ENCODE results near the gene SPATA13.

Gene SPATA13

DNA sequence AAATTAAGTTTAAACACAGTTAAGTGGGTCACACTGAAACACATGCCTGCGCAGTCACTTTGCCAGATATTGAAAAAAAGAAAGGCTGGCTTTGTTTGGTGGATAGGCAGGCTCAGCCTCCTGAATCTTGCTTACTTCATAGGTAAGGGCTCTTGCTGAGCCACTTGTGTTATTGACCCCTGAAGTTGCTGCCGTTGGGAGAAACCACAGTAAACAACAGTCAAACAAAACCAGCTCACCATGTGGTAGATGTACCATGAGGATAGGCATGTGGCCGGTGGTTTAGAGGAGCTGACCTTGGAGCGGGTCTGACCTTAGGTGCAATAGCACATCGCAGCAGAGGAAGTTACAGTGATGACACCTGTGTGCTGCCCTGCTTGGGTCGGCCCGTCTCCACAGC, 52.2 kb downstream of the SPATA13 start:
- TF ChIP-seq, protein P1, sequence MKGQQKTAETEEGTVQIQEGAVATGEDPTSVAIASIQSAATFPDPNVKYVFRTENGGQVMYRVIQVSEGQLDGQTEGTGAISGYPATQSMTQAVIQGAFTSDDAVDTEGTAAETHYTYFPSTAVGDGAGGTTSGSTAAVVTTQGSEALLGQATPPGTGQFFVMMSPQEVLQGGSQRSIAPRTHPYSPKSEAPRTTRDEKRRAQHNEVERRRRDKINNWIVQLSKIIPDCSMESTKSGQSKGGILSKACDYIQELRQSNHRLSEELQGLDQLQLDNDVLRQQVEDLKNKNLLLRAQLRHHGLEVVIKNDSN (IDR thresholded peaks at IDR 0.05), result no peak
- TF ChIP-seq EP300 (IDR thresholded peaks at IDR 0.05; ENCODE audit: borderline replicate concordance) (no peak), YY1 (IDR thresholded peaks at IDR 0.05; ENCODE audit: low read depth) (no peak), CEBPB (IDR thresholded peaks at IDR 0.05) (no peak), EGR1 (IDR thresholded peaks at IDR 0.05) (no peak), TCF12 (IDR thresholded peaks at IDR 0.05; ENCODE audit: low read depth) (no peak), RAD21 (IDR thresholded peaks at IDR 0.05; ENCODE audit: low read depth) (no peak), FOXM1 (IDR thresholded peaks at IDR 0.05; ENCODE audit: borderline replicate concordance, low read depth) (no peak), NFIC (IDR thresholded peaks at IDR 0.05) (no peak), TAF1 (IDR thresholded peaks at IDR 0.05; ENCODE audit: low read depth) (no peak), ZBTB7A (IDR thresholded peaks at IDR 0.05; ENCODE audit: low read depth) (no peak), CREB1 (IDR thresholded peaks at IDR 0.05; ENCODE audit: low read depth) (no peak)
- TF ChIP-seq, protein P2, sequence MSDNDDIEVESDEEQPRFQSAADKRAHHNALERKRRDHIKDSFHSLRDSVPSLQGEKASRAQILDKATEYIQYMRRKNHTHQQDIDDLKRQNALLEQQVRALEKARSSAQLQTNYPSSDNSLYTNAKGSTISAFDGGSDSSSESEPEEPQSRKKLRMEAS (IDR thresholded peaks at IDR 0.05), result no peak
- TF ChIP-seq, protein P3, sequence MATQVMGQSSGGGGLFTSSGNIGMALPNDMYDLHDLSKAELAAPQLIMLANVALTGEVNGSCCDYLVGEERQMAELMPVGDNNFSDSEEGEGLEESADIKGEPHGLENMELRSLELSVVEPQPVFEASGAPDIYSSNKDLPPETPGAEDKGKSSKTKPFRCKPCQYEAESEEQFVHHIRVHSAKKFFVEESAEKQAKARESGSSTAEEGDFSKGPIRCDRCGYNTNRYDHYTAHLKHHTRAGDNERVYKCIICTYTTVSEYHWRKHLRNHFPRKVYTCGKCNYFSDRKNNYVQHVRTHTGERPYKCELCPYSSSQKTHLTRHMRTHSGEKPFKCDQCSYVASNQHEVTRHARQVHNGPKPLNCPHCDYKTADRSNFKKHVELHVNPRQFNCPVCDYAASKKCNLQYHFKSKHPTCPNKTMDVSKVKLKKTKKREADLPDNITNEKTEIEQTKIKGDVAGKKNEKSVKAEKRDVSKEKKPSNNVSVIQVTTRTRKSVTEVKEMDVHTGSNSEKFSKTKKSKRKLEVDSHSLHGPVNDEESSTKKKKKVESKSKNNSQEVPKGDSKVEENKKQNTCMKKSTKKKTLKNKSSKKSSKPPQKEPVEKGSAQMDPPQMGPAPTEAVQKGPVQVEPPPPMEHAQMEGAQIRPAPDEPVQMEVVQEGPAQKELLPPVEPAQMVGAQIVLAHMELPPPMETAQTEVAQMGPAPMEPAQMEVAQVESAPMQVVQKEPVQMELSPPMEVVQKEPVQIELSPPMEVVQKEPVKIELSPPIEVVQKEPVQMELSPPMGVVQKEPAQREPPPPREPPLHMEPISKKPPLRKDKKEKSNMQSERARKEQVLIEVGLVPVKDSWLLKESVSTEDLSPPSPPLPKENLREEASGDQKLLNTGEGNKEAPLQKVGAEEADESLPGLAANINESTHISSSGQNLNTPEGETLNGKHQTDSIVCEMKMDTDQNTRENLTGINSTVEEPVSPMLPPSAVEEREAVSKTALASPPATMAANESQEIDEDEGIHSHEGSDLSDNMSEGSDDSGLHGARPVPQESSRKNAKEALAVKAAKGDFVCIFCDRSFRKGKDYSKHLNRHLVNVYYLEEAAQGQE (IDR thresholded peaks at IDR 0.05; ENCODE audit: low read depth), result no peak

DNA sequence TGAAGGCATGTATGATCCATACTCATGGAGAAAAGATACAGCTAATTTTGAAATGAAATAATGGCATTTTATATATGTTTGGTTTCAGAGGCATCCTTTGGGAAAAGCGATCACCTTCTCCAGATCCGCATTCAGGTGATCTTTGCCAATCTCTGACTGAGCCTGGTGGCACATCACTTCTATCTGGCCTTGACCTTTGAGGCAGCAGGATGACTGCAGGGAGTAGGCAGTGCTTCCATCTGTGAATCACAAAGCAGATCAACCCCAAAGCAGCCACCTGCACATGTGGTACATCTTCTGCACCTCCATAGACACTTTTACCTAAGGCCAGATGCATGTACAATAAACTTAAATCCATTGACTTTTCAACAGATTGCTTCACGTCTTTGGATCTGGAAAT, 53.4 kb downstream of the SPATA13 start:
- no peak for TF ChIP-seq EGR1 (IDR thresholded peaks at IDR 0.05)
- TF ChIP-seq TCF12 (IDR thresholded peaks at IDR 0.05; ENCODE audit: low read depth), result no peak
- TF ChIP-seq ZBTB7A (IDR thresholded peaks at IDR 0.05; ENCODE audit: low read depth), result no peak
- TF ChIP-seq, protein P2 (IDR thresholded peaks at IDR 0.05), result no peak
- no peak for TF ChIP-seq CEBPB (IDR thresholded peaks at IDR 0.05)
- no peak for TF ChIP-seq TEAD4 (IDR thresholded peaks at IDR 0.05)
- no peak for TF ChIP-seq EP300 (IDR thresholded peaks at IDR 0.05; ENCODE audit: borderline replicate concordance)
- no peak for TF ChIP-seq YY1 (IDR thresholded peaks at IDR 0.05; ENCODE audit: low read depth)
- TF ChIP-seq, protein P3 (IDR thresholded peaks at IDR 0.05; ENCODE audit: low read depth), result no peak
- no peak for TF ChIP-seq TAF1 (IDR thresholded peaks at IDR 0.05; ENCODE audit: low read depth)
- TF ChIP-seq FOXM1 (IDR thresholded peaks at IDR 0.05; ENCODE audit: borderline replicate concordance, low read depth), result no peak
- no peak for TF ChIP-seq CREB1 (IDR thresholded peaks at IDR 0.05; ENCODE audit: low read depth)
- TF ChIP-seq, protein P1 (IDR thresholded peaks at IDR 0.05), result no peak
- no peak for TF ChIP-seq RAD21 (IDR thresholded peaks at IDR 0.05; ENCODE audit: low read depth)
- no peak for TF ChIP-seq NFIC (IDR thresholded peaks at IDR 0.05)

DNA sequence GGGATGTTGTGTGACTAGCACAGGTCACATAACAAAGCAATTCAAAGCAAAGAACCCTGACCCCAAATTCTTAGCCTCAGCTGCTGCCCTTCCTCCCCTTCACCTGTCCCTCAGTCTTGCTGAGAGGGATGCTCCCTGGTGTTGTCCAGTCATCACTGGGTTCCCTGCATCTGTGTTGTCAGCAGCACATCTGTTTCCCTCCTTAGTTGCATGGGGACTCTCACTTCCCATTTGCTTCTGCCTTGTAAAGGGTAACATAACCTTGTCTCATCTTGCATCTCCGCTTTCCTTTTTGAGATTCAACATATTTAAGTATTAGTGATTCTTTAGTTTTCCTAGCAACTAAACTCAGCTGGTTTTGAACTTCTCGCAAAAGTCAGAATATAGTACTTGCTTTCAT, 54.0 kb downstream of the SPATA13 start:
- TF ChIP-seq RAD21 (IDR thresholded peaks at IDR 0.05; ENCODE audit: low read depth) (no peak), CREB1 (IDR thresholded peaks at IDR 0.05; ENCODE audit: low read depth) (no peak), YY1 (IDR thresholded peaks at IDR 0.05; ENCODE audit: low read depth) (no peak), TEAD4 (IDR thresholded peaks at IDR 0.05) (no peak), NFIC (IDR thresholded peaks at IDR 0.05) (no peak), EP300 (IDR thresholded peaks at IDR 0.05; ENCODE audit: borderline replicate concordance) (no peak)

DNA sequence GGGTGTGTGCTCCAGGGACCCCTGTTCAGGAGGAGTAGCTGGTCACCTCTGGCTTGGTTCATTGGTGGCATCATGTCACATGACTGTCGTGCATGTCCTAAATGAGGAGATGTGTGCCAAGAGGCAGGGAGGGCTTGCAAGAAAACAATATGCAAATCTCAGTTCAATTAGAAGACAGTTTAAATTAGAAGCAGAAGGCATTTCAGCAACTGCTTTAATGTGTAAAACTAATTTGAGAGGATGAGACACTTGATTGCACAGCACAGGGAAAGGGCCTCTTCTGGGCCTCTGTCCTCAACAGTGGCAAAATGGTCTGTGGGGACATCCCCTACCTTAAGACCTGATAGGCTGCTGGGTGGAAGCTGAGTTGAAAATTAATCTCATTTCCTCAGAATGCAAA, 54.6 kb downstream of the SPATA13 start:
- TF ChIP-seq, protein P1 (IDR thresholded peaks at IDR 0.05), result 0 out of 2 replicates have a peak, but pooled peaks have one; percentile 6
- no peak for TF ChIP-seq TCF12 (IDR thresholded peaks at IDR 0.05; ENCODE audit: low read depth)

DNA sequence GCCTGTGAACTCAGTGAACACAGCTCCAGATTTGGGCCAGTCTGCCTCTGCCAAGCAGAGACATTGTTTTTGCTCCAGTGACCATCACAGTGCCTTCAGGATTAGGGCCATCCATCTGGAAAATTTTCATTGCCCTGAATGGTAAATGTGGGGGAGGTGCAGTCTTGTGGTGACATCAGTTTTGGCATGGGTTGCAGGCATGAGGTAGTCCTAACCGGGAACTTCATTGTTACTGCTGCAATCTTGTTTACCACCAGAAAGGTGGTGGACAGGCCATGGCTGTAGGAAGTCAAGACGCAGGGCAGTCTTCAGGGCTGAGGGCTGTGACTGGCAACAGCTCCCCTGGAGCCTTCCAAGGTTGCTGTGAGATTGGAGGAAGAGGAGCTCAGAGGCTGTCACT, 55.2 kb downstream of the SPATA13 start:
- TF ChIP-seq EP300 (IDR thresholded peaks at IDR 0.05; ENCODE audit: borderline replicate concordance) (peak; percentile 49; the same call in 1 of the 2 replicates), YY1 (IDR thresholded peaks at IDR 0.05; ENCODE audit: low read depth) (no peak), NFIC (IDR thresholded peaks at IDR 0.05) (peak; percentile 94), TCF12 (IDR thresholded peaks at IDR 0.05; ENCODE audit: low read depth) (peak; percentile 79), CEBPB (IDR thresholded peaks at IDR 0.05) (no peak), CREB1 (IDR thresholded peaks at IDR 0.05; ENCODE audit: low read depth) (no peak), EGR1 (IDR thresholded peaks at IDR 0.05) (no peak), TEAD4 (IDR thresholded peaks at IDR 0.05) (peak; percentile 55), ZBTB7A (IDR thresholded peaks at IDR 0.05; ENCODE audit: low read depth) (no peak), RAD21 (IDR thresholded peaks at IDR 0.05; ENCODE audit: low read depth) (no peak)
- TF ChIP-seq, protein P2 (IDR thresholded peaks at IDR 0.05), result no peak
- TF ChIP-seq, protein P1 (IDR thresholded peaks at IDR 0.05), result no peak
- TF ChIP-seq, protein P3 (IDR thresholded peaks at IDR 0.05; ENCODE audit: low read depth), result no peak
